HEK293 (cell line): ENCODE results near the gene ATP5MC2.

Experiments used
- BCL11A ChIP-seq: fragments of 450-650 bp; formaldehyde crosslinking; IDR thresholded peaks from 2 replicates; pipeline ENCODE4 v1.5.1; 2016; ENCODE audit warnings: low read depth, missing biosample characterization, missing genetic modification characterization
- IKZF3 ChIP-seq: fragments of 450-650 bp; IDR thresholded peaks from 2 replicates; pipeline ENCODE4 v1.5.0; 2018; ENCODE audit warnings: missing biosample characterization, mild to moderate bottlenecking, missing genetic modification characterization, moderate library complexity
- OSR2 ChIP-seq: fragments of 450-650 bp; formaldehyde crosslinking; IDR thresholded peaks from 2 replicates; pipeline ENCODE4 v1.5.1; 2016; ENCODE audit warnings: missing biosample characterization, missing genetic modification characterization
- SALL2 ChIP-seq: fragments of 450-650 bp; formaldehyde crosslinking; IDR thresholded peaks from 2 replicates; pipeline ENCODE4 v1.5.0; 2017; ENCODE audit warnings: missing biosample characterization, mild to moderate bottlenecking, missing genetic modification characterization, borderline replicate concordance
- SETDB1 ChIP-seq: IDR thresholded peaks from one replicate; pipeline ENCODE4 v1.6.1; 2017; ENCODE audit warnings: mild to moderate bottlenecking, low read length, moderate library complexity, mixed read lengths; ENCODE audit not compliant: insufficient read length
- SP3 ChIP-seq: fragments of 450-650 bp; formaldehyde crosslinking; IDR thresholded peaks from 2 replicates; pipeline ENCODE4 v1.5.1; 2016; ENCODE audit warnings: missing biosample characterization, missing genetic modification characterization
- ZBTB20 ChIP-seq: fragments of 450-650 bp; formaldehyde crosslinking; IDR thresholded peaks from 2 replicates; pipeline ENCODE4 v1.5.1; 2016; ENCODE audit warnings: missing biosample characterization, missing genetic modification characterization
- ZBTB21 ChIP-seq: fragments of 450-650 bp; formaldehyde crosslinking; IDR thresholded peaks from 2 replicates; pipeline ENCODE4 v1.5.1; 2017; ENCODE audit warnings: missing biosample characterization, missing genetic modification characterization
- ZNF121 ChIP-seq: fragments of 450-650 bp; formaldehyde crosslinking; IDR thresholded peaks from 2 replicates; pipeline ENCODE4 v1.5.1; 2016; ENCODE audit warnings: missing biosample characterization, missing genetic modification characterization
- ZNF132 ChIP-seq: fragments of 450-650 bp; formaldehyde crosslinking; IDR thresholded peaks from 2 replicates; pipeline ENCODE4 v1.5.1; 2017; ENCODE audit warnings: missing biosample characterization, missing genetic modification characterization, borderline replicate concordance
- ZNF175 ChIP-seq: fragments of 450-650 bp; formaldehyde crosslinking; IDR thresholded peaks from 2 replicates; pipeline ENCODE4 v1.5.1; 2016; ENCODE audit warnings: missing biosample characterization, missing genetic modification characterization
- ZNF2 ChIP-seq: fragments of 450-650 bp; formaldehyde crosslinking; IDR thresholded peaks from 2 replicates; pipeline ENCODE4 v1.5.1; 2016; ENCODE audit warnings: missing biosample characterization, missing genetic modification characterization
- ZNF202 ChIP-seq: fragments of 450-650 bp; formaldehyde crosslinking; IDR thresholded peaks from 2 replicates; pipeline ENCODE4 v1.5.1; 2016; ENCODE audit warnings: missing biosample characterization, missing genetic modification characterization, borderline replicate concordance
- ZNF221 ChIP-seq: fragments of 450-650 bp; formaldehyde crosslinking; IDR thresholded peaks from 2 replicates; pipeline ENCODE4 v1.5.1; 2017; ENCODE audit warnings: missing biosample characterization, missing genetic modification characterization, borderline replicate concordance
- ZNF350 ChIP-seq: fragments of 450-650 bp; formaldehyde crosslinking; IDR thresholded peaks from 2 replicates; pipeline ENCODE4 v1.5.0; 2017; ENCODE audit warnings: missing biosample characterization, mild to moderate bottlenecking, missing genetic modification characterization
- ZNF391 ChIP-seq: fragments of 450-650 bp; formaldehyde crosslinking; IDR thresholded peaks from 2 replicates; pipeline ENCODE4 v1.5.1; 2016; ENCODE audit warnings: low read depth, missing biosample characterization, missing genetic modification characterization, borderline replicate concordance
- ZNF398 ChIP-seq: fragments of 450-650 bp; formaldehyde crosslinking; IDR thresholded peaks from 2 replicates; pipeline ENCODE4 v1.5.1; 2017; ENCODE audit warnings: missing biosample characterization, missing genetic modification characterization
- ZNF416 ChIP-seq: fragments of 450-650 bp; formaldehyde crosslinking; IDR thresholded peaks from 2 replicates; pipeline ENCODE4 v1.5.1; 2016; ENCODE audit warnings: missing biosample characterization, missing genetic modification characterization
- ZNF48 ChIP-seq: fragments of 450-650 bp; formaldehyde crosslinking; IDR thresholded peaks from 2 replicates; pipeline ENCODE4 v1.5.1; 2016; ENCODE audit warnings: missing biosample characterization, missing genetic modification characterization
- ZNF510 ChIP-seq: fragments of 450-650 bp; formaldehyde crosslinking; IDR thresholded peaks from 2 replicates; pipeline ENCODE4 v1.5.1; 2018; ENCODE audit warnings: mild to moderate bottlenecking, missing genetic modification characterization, missing biosample characterization; ENCODE audit not compliant: insufficient replicate concordance
- ZNF529 ChIP-seq: fragments of 450-650 bp; formaldehyde crosslinking; IDR thresholded peaks from 2 replicates; pipeline ENCODE4 v1.5.1; 2017; ENCODE audit warnings: missing genetic modification characterization, missing biosample characterization; ENCODE audit not compliant: insufficient replicate concordance
- ZNF549 ChIP-seq: fragments of 450-650 bp; IDR thresholded peaks from 2 replicates; pipeline ENCODE4 v1.5.1; 2018; ENCODE audit warnings: missing biosample characterization, missing genetic modification characterization, mild to moderate bottlenecking, inconsistent platforms, moderate library complexity
- ZNF610 ChIP-seq: fragments of 450-650 bp; formaldehyde crosslinking; IDR thresholded peaks from 2 replicates; pipeline ENCODE4 v1.5.1; 2016; ENCODE audit warnings: missing biosample characterization, missing genetic modification characterization, borderline replicate concordance
- ZNF626 ChIP-seq: fragments of 450-650 bp; sonication (Bioruptor Pico); formaldehyde crosslinking; IDR thresholded peaks from 2 replicates; pipeline ENCODE4 v1.5.1; 2018; ENCODE audit warnings: missing biosample characterization, missing genetic modification characterization, inconsistent platforms
- ZNF76 ChIP-seq: fragments of 450-650 bp; formaldehyde crosslinking; IDR thresholded peaks from 2 replicates; pipeline ENCODE4; 2016; ENCODE audit warnings: low read depth, missing biosample characterization, missing genetic modification characterization, borderline replicate concordance
- ZNF776 ChIP-seq: fragments of 450-650 bp; formaldehyde crosslinking; IDR thresholded peaks from 2 replicates; pipeline ENCODE4 v1.5.0; 2017; ENCODE audit warnings: missing biosample characterization, missing genetic modification characterization, borderline replicate concordance
- ZNF791 ChIP-seq: fragments of 450-650 bp; formaldehyde crosslinking; IDR thresholded peaks from 2 replicates; pipeline ENCODE4 v1.5.1; 2016; ENCODE audit warnings: missing biosample characterization, missing genetic modification characterization
- TF ChIP-seq, protein P1 (sequence below): fragments of 450-650 bp; formaldehyde crosslinking; IDR thresholded peaks from 2 replicates; pipeline ENCODE4 v1.5.1; 2016; ENCODE audit warnings: missing biosample characterization, missing genetic modification characterization
- TF ChIP-seq, protein P2 (sequence below): IDR thresholded peaks from 2 replicates; pipeline ENCODE4 v1.6.1; 2011; ENCODE audit warnings: mild to moderate bottlenecking, low read depth, low read length, borderline replicate concordance
- TF ChIP-seq, protein P3 (sequence below): fragments of 450-650 bp; formaldehyde crosslinking; IDR thresholded peaks from 2 replicates; pipeline ENCODE4 v1.5.1; 2016; ENCODE audit warnings: missing biosample characterization, missing genetic modification characterization
- TF ChIP-seq, protein P4 (sequence below): fragments of 450-650 bp; formaldehyde crosslinking; IDR thresholded peaks from 2 replicates; pipeline ENCODE4 v1.5.1; 2016; ENCODE audit warnings: missing biosample characterization, missing genetic modification characterization
- TF ChIP-seq, protein P5 (sequence below): fragments of 450-650 bp; formaldehyde crosslinking; optimal IDR thresholded peaks from 2 replicates; pipeline ENCODE3; 2016; ENCODE audit warnings: missing biosample characterization, mild to moderate bottlenecking, missing genetic modification characterization

Gene ATP5MC2

GRCh38 chr12:53625373-53625945, 50.4 kb downstream of the ATP5MC2 start (continued):
- TF ChIP-seq ZNF175 (tag by site-specific recombination) (no peak), SP3 (no peak), ZNF776 (no peak), IKZF3 (tag by site-specific recombination) (peak; percentile 99), ZBTB20 (no peak; the same call in 1 of the 2 replicates), ZNF626 (tag by site-specific recombination) (no peak), OSR2 (tag by site-specific recombination) (no peak), ZNF121 (no peak), ZBTB21 (tag by site-specific recombination) (no peak; the same call in 1 of the 2 replicates), ZNF416 (no peak), ZNF76 (tag by site-specific recombination) (peak; percentile 58; the same call in 1 of the 2 replicates), ZNF202 (tag by site-specific recombination) (no peak), BCL11A (tag by site-specific recombination) (0 out of 2 replicates have a peak, but pooled peaks have one; percentile 14), ZNF610 (tag by site-specific recombination) (no peak), ZNF221 (tag by site-specific recombination) (no peak), ZNF529 (tag by site-specific recombination) (no peak), ZNF510 (tag by site-specific recombination) (no peak), SALL2 (no peak), ZNF132 (no peak), SETDB1 (no peak), ZNF549 (tag by site-specific recombination) (no peak), ZNF2 (no peak; the same call in 1 of the 2 replicates), ZNF48 (no peak), ZNF350 (no peak), ZNF391 (tag by site-specific recombination) (no peak; the same call in 1 of the 2 replicates), ZNF398 (no peak; the same call in 1 of the 2 replicates), ZNF791 (no peak)
- TF ChIP-seq, protein P1, sequence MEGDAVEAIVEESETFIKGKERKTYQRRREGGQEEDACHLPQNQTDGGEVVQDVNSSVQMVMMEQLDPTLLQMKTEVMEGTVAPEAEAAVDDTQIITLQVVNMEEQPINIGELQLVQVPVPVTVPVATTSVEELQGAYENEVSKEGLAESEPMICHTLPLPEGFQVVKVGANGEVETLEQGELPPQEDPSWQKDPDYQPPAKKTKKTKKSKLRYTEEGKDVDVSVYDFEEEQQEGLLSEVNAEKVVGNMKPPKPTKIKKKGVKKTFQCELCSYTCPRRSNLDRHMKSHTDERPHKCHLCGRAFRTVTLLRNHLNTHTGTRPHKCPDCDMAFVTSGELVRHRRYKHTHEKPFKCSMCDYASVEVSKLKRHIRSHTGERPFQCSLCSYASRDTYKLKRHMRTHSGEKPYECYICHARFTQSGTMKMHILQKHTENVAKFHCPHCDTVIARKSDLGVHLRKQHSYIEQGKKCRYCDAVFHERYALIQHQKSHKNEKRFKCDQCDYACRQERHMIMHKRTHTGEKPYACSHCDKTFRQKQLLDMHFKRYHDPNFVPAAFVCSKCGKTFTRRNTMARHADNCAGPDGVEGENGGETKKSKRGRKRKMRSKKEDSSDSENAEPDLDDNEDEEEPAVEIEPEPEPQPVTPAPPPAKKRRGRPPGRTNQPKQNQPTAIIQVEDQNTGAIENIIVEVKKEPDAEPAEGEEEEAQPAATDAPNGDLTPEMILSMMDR, result no peak
- TF ChIP-seq, protein P2, sequence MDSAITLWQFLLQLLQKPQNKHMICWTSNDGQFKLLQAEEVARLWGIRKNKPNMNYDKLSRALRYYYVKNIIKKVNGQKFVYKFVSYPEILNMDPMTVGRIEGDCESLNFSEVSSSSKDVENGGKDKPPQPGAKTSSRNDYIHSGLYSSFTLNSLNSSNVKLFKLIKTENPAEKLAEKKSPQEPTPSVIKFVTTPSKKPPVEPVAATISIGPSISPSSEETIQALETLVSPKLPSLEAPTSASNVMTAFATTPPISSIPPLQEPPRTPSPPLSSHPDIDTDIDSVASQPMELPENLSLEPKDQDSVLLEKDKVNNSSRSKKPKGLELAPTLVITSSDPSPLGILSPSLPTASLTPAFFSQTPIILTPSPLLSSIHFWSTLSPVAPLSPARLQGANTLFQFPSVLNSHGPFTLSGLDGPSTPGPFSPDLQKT, result no peak
- TF ChIP-seq, protein P3, sequence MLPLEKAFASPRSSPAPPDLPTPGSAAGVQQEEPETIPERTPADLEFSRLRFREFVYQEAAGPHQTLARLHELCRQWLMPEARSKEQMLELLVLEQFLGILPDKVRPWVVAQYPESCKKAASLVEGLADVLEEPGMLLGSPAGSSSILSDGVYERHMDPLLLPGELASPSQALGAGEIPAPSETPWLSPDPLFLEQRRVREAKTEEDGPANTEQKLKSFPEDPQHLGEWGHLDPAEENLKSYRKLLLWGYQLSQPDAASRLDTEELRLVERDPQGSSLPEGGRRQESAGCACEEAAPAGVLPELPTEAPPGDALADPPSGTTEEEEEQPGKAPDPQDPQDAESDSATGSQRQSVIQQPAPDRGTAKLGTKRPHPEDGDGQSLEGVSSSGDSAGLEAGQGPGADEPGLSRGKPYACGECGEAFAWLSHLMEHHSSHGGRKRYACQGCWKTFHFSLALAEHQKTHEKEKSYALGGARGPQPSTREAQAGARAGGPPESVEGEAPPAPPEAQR (tag by site-specific recombination), result no peak
- TF ChIP-seq, protein P4, sequence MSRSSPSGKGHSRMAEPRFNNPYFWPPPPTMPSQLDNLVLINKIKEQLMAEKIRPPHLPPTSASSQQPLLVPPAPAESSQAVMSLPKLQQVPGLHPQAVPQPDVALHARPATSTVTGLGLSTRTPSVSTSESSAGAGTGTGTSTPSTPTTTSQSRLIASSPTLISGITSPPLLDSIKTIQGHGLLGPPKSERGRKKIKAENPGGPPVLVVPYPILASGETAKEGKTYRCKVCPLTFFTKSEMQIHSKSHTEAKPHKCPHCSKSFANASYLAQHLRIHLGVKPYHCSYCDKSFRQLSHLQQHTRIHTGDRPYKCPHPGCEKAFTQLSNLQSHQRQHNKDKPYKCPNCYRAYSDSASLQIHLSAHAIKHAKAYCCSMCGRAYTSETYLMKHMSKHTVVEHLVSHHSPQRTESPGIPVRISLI (tag by site-specific recombination), result no peak
- TF ChIP-seq, protein P5, sequence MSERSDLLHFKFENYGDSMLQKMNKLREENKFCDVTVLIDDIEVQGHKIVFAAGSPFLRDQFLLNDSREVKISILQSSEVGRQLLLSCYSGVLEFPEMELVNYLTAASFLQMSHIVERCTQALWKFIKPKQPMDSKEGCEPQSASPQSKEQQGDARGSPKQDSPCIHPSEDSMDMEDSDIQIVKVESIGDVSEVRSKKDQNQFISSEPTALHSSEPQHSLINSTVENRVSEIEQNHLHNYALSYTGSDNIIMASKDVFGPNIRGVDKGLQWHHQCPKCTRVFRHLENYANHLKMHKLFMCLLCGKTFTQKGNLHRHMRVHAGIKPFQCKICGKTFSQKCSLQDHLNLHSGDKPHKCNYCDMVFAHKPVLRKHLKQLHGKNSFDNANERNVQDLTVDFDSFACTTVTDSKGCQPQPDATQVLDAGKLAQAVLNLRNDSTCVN, result no peak
